ENCODE measurements around the gene TMEM121. TPM values are rescaled to one million over a fixed set of nuclear protein-coding genes. Genes with fewer than 3 reads are reported as not detected.
"Not testable (repeated sequence)": the region's sequence is repeated elsewhere in the genome, so short reads cannot be mapped to it uniquely, and the experiment has no call there.

Gene TMEM121
- total and polyA plus RNA-seq, 5 experiments from 2014 or later = 1.6 to 6.6 (median 4.4) TPM

DNA sequence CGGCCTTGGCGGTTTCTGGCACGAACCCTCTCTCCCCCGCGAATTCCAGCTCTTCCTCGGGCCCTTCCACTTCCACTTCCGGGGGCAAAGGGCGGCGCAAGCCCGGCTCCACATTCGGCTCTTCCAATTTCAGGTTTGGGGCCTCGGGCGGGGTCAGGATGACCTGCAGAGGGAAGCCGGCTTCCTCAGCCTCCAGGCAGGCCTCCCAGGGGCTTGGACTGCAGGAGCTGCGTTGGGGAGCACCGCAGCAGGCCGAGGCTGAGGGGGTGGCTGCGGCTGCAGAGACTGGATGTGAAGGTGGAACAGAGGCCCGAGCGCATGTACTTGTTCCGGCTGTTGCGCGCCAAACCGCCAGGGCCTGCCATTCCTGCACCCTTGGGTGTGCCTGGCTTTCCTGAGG, 20.7 kb downstream of the TMEM121 start:
- POLR2A ChIA-PET, H3K27ac Mint-ChIP-seq, ATAC-seq, H3K36me3 Mint-ChIP-seq, DNase-seq, H3K9me3 Mint-ChIP-seq, H3K4me1 Mint-ChIP-seq, H3K4me3 Mint-ChIP-seq: not testable (repeated sequence)
- peaks cover 0 to 12% (median 3%) of the 10 kb centered on the region in 5 donors for H3K27me3 Mint-ChIP-seq

GRCh38 chr14:105547741-105548169, 21.4 kb downstream of the TMEM121 start:
- DNase-seq (no peak), ATAC-seq (no peak)
- no peaks in the 10 kb centered on the region for H3K4me1 Mint-ChIP-seq
- peaks cover 0 to 6% (median 0%) of the 10 kb centered on the region in 3 donors for H3K36me3 Mint-ChIP-seq
- H3K27me3 Mint-ChIP-seq = peaks cover 0 to 10% (median 4%) of the 10 kb centered on the region in 5 donors
- H3K27ac Mint-ChIP-seq = no peak overlapping the region
- POLR2A ChIA-PET = no interaction called here
- peaks cover 0 to 6% (median 0%) of the 10 kb centered on the region in 9 donors for H3K9me3 Mint-ChIP-seq
- no peak overlapping the region for H3K4me3 Mint-ChIP-seq

GRCh38 chr14:105549481-105549880, 23.1 kb downstream of the TMEM121 start:
- H3K4me3 Mint-ChIP-seq = no peak overlapping the region
- ATAC-seq (no peak), DNase-seq (no peak)
- no peak overlapping the region for H3K27ac Mint-ChIP-seq
- H3K9me3 Mint-ChIP-seq = no peaks in the 10 kb centered on the region
- POLR2A ChIA-PET = no interaction called here
- H3K4me1 Mint-ChIP-seq = no peaks in the 10 kb centered on the region
- H3K27me3 Mint-ChIP-seq = peaks cover 0 to 10% (median 6%) of the 10 kb centered on the region in 5 donors
- H3K36me3 Mint-ChIP-seq = no peaks in the 10 kb centered on the region

DNA sequence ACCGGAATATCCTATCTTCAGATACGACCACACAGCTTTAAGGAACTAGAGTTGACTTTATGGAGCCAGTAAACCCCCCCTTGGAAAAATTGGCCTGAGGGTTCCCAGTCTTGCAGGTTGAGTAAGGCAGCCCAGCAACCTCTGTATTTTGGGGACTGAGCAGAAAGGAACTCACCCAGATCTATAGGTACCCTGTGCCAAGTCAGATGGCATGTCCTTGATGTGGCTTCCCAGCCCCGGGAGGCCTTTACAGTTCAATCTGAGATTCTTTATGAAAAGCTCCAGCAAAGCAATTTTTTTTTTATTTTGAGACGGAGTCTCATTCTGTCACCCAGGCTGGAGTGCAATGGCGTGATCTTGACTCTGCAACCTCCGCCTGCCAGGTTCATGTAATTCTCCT, 27.6 kb downstream of the TMEM121 start:
- Mint-ChIP-seq H3K4me3 (no peak overlapping the region), H3K27ac (no peak overlapping the region), H3K4me1 (peaks cover 0 to 4% (median 2%) of the 10 kb centered on the region in 4 donors), H3K36me3 (no peaks in the 10 kb centered on the region), H3K27me3 (peaks cover 2 to 20% (median 13%) of the 10 kb centered on the region in 5 donors), H3K9me3 (no peaks in the 10 kb centered on the region)
- ATAC-seq (no peak), DNase-seq (no peak)
- POLR2A ChIA-PET = no interaction called here

DNA sequence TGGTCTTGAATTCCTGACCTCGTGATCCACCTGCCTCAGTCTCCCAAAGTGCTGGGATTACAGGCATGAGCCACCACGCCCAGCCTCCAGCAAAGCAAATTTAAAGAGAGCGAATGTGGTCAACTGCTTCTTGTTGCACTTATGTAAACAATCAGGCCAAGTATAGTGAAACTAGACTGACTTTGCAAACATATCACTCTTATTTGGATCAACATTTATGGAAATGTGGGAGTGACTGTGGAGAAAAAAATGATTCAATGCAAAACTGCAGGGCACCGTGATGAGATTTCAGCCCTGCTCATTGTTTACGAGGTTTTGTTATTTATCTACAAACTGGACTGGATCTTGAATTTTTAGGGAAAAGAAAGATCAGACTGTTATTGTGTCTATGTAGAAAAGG, 28.1 kb downstream of the TMEM121 start:
- Mint-ChIP-seq H3K4me3 (no peak overlapping the region), H3K27me3 (peaks cover 2 to 20% (median 11%) of the 10 kb centered on the region in 5 donors), H3K4me1 (peaks cover 0 to 4% (median 2%) of the 10 kb centered on the region in 4 donors), H3K27ac (no peak overlapping the region), H3K9me3 (no peaks in the 10 kb centered on the region), H3K36me3 (no peaks in the 10 kb centered on the region)
- no peak for ATAC-seq
- POLR2A ChIA-PET = no interaction called here
- no peak for DNase-seq

GRCh38 chr14:105557671-105558070, 31.3 kb downstream of the TMEM121 start:
- H3K4me3 Mint-ChIP-seq, DNase-seq, ATAC-seq, H3K36me3 Mint-ChIP-seq, H3K4me1 Mint-ChIP-seq, H3K9me3 Mint-ChIP-seq, POLR2A ChIA-PET, H3K27ac Mint-ChIP-seq: not testable (repeated sequence)
- H3K27me3 Mint-ChIP-seq = peaks cover 2 to 14% (median 4%) of the 10 kb centered on the region in 5 donors

GRCh38 chr14:105558449-105559154, 32.2 kb downstream of the TMEM121 start:
- H3K9me3 Mint-ChIP-seq, H3K36me3 Mint-ChIP-seq, POLR2A ChIA-PET, H3K4me3 Mint-ChIP-seq, H3K27ac Mint-ChIP-seq: not testable (repeated sequence)
- peak; percentile 35 to 50 for ATAC-seq
- Mint-ChIP-seq H3K27me3 (peaks cover 2 to 11% (median 4%) of the 10 kb centered on the region in 5 donors), H3K4me1 (peaks cover 0 to 11% (median 3%) of the 10 kb centered on the region in 4 donors)
- peak in 3 of 10 donors; percentile 28 to 42 (median 31) for DNase-seq

GRCh38 chr14:105559384-105560047, 33.1 kb downstream of the TMEM121 start:
- DNase-seq, H3K4me3 Mint-ChIP-seq, H3K36me3 Mint-ChIP-seq, POLR2A ChIA-PET, H3K27ac Mint-ChIP-seq, H3K9me3 Mint-ChIP-seq: not testable (repeated sequence)
- peaks cover 0 to 11% (median 3%) of the 10 kb centered on the region in 4 donors for H3K4me1 Mint-ChIP-seq
- ATAC-seq = peak; percentile 70 to 76
- peaks cover 2 to 11% (median 4%) of the 10 kb centered on the region in 5 donors for H3K27me3 Mint-ChIP-seq

- H3K27ac Mint-ChIP-seq, POLR2A ChIA-PET, H3K36me3 Mint-ChIP-seq, H3K4me3 Mint-ChIP-seq, DNase-seq, H3K9me3 Mint-ChIP-seq: not testable (repeated sequence)
- peak; percentile 12 to 63 for ATAC-seq
- Mint-ChIP-seq H3K4me1 (peaks cover 0 to 14% (median 4%) of the 10 kb centered on the region in 4 donors), H3K27me3 (peaks cover 2 to 11% (median 4%) of the 10 kb centered on the region in 5 donors)
These were observed 33.8 kb downstream of the TMEM121 start for GRCh38 chr14:105560048-105560669.

GRCh38 chr14:105561345-105561744, 35.0 kb downstream of the TMEM121 start:
- peak overlapping the region in 2 of 10 donors; percentile 56 to 71 for H3K27ac Mint-ChIP-seq
- H3K27me3 Mint-ChIP-seq, H3K9me3 Mint-ChIP-seq, ATAC-seq, DNase-seq, H3K4me3 Mint-ChIP-seq, H3K36me3 Mint-ChIP-seq, POLR2A ChIA-PET: not testable (repeated sequence)
- H3K4me1 Mint-ChIP-seq = peaks cover 0 to 16% (median 4%) of the 10 kb centered on the region in 4 donors

DNA sequence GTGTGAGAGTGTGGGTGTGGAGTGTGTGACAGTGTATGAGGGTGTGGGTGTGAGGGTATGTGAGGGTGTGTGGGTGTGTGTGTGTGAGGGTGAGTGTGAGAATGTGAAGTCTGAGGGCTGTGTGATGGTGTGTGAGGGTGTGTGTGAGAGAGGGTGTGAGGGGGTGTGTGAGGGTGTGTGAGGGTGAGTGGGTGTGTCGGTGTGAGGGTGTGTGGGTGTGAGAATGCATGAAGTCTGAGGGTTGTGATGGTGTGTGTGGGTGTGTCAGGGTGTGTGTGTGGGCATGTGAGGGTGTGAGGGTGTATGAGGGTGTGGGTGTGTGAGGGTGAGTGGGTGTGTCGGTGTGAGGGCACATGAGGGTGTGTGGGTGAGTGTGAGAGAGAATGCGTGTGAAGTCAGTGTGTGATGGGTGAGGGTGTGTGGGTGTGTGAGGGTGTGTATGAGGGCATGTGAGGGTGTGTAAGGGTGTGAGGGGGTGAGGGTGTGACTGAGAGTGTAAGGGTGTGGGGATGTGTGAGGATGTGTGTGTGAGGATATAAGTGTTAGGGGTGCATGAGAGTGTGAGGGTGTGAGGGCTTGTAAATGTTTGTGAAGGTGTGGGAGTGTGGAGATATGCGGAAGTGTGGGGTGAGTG, 36.4 kb downstream of the TMEM121 start:
- POLR2A ChIA-PET = no interaction called here

DNA sequence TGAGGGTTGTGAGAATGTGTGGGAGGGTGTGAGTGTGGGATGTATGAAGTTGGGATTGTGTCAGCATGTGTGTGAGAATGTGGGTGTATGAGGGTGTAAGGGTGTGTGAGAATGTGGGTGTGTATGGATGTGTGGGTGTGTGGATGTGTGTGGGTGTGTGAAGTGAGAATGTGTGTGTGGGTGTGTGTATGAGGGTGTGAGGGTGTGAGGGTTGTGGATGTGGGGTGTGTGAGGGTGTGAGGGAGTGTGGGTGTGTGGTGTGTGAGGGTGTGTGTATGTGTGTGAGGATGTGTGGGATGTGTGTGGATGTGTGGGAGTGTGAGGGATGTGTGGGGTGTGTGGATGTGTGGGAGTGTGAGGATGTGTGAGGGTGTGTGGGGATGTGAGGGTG, 37.0 kb downstream of the TMEM121 start:
- Mint-ChIP-seq H3K4me3 (no peak overlapping the region), H3K9me3 (no peaks in the 10 kb centered on the region), H3K27me3 (no peaks in the 10 kb centered on the region), H3K27ac (peak overlapping the region in 1 of 10 donors; percentile 79), H3K36me3 (no peaks in the 10 kb centered on the region), H3K4me1 (peaks cover 0 to 20% (median 4%) of the 10 kb centered on the region in 4 donors)
- DNase-seq (no peak), ATAC-seq (no peak)
- POLR2A ChIA-PET = no interaction called here

More for the DNA sequence above, 36.4 kb downstream of the TMEM121 start:
- no peak overlapping the region for H3K4me3 Mint-ChIP-seq
- peak overlapping the region in 5 of 10 donors; percentile 20 to 79 (median 49) for H3K27ac Mint-ChIP-seq
- no peaks in the 10 kb centered on the region for H3K9me3 Mint-ChIP-seq
- H3K27me3 Mint-ChIP-seq = peaks cover 0 to under 1% (median 0%) of the 10 kb centered on the region in 5 donors
- no peaks in the 10 kb centered on the region for H3K36me3 Mint-ChIP-seq
- no peak for DNase-seq
- peaks cover 0 to 15% (median 2%) of the 10 kb centered on the region in 4 donors for H3K4me1 Mint-ChIP-seq
- ATAC-seq = no peak
